ENCODE measurements around the gene CEP89.

GRCh38 chr19:32864318-32865007 is 107.3 kb downstream of the CEP89 start:
- TF ChIP-seq EZH2 (IDR thresholded peaks at IDR 0.05; ENCODE audit: low read length, missing control alignments) (no peak), CTCF (conservative IDR thresholded peaks at IDR 0.05 in 1 of 2, IDR thresholded peaks at IDR 0.05 in 1 of 2; ENCODE audit: low read depth in 1 of 2, low read length in 2 of 2) (no peak)
